GM12872 (cell line): ENCODE data around the gene ATXN1.

Experiments used
- TF ChIP-seq, protein P1 (sequence below): IDR thresholded peaks from 3 replicates; pipeline ENCODE4 v1.5.1; 2011; ENCODE audit warnings: low read depth, mild to moderate bottlenecking, low read length, moderate library complexity; ENCODE audit not compliant: insufficient read depth

ATXN1 gene

GRCh38 chr6:16367571-16367970 lies 393.7 kb downstream of the ATXN1 start:
- TF ChIP-seq, protein P1, sequence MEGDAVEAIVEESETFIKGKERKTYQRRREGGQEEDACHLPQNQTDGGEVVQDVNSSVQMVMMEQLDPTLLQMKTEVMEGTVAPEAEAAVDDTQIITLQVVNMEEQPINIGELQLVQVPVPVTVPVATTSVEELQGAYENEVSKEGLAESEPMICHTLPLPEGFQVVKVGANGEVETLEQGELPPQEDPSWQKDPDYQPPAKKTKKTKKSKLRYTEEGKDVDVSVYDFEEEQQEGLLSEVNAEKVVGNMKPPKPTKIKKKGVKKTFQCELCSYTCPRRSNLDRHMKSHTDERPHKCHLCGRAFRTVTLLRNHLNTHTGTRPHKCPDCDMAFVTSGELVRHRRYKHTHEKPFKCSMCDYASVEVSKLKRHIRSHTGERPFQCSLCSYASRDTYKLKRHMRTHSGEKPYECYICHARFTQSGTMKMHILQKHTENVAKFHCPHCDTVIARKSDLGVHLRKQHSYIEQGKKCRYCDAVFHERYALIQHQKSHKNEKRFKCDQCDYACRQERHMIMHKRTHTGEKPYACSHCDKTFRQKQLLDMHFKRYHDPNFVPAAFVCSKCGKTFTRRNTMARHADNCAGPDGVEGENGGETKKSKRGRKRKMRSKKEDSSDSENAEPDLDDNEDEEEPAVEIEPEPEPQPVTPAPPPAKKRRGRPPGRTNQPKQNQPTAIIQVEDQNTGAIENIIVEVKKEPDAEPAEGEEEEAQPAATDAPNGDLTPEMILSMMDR, result no peak

- TF ChIP-seq, protein P1, result no peak
Measured at GRCh38 chr6:16363749-16364148, 397.5 kb downstream of the ATXN1 start.

GRCh38 chr6:16362819-16363589 lies 398.3 kb downstream of the ATXN1 start:
- TF ChIP-seq, protein P1, result no peak

GRCh38 chr6:16362296-16362695 lies 399.0 kb downstream of the ATXN1 start:
- TF ChIP-seq, protein P1, result no peak

- TF ChIP-seq, protein P1, result no peak
Measured at GRCh38 chr6:16361861-16362260, 399.4 kb downstream of the ATXN1 start.

GRCh38 chr6:16361121-16361520 lies 400.1 kb downstream of the ATXN1 start:
- TF ChIP-seq, protein P1, result no peak

GRCh38 chr6:16360365-16360764 lies 400.9 kb downstream of the ATXN1 start:
- TF ChIP-seq, protein P1, result no peak
